Stimulated activated CD4-positive, alpha-beta T cell treated with anti-CD3 and anti-CD28 coated beads, Interleukin-2, amount 100 ng/mL, for 24 hours (primary cell): Measurements from ENCODE around the gene KIAA1958.

Experiments used
- DNase-seq, 2 donors: peaks; one replicate each; pipeline ENCODE4 v3.0.0-alpha.2; 2020

KIAA1958 gene

GRCh38 chr9:112531666-112532282 is 45.1 kb downstream of the KIAA1958 start:
- no peak for DNase-seq

DNA sequence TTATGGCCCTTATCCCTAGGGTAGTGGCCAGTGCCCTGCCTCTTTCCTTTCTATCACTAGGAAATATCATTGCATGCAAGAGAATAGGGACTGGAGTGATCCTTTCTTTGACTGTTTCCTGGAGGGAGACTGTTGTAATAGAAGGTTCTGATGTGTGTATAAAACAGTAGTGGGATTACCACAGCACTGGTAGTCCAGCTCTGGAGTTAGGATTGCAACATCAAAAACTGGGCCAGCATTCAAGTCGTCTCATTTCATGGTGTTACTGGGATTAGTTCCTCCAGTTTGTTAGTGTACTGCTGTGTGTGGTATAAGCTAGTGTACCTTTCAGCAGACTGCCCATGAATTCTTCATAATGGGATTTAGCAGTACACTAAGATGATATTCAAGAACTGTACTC is 45.8 kb downstream of the KIAA1958 start:
- DNase-seq, result no peak

GRCh38 chr9:112533660-112534059 is 47.0 kb downstream of the KIAA1958 start:
- no peak for DNase-seq

DNA sequence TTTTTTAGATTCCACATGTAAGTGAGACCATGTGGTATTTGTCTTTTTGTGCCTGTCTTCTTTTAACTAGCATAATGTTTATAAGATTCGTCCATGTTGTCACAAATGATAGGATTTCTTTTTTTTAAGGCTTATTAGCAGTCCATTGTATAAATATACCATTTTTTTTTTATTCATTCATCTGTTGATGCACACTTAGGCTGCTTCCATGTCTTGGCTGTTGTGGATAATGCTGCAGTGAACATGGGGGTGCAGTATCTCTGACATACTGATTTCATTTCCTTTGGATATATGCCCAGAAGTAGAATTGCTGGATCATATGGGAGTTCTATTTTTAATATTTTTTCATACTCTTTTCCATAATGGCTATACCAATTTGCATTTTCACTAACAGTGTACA is 48.7 kb downstream of the KIAA1958 start:
- no peak for DNase-seq

- DNase-seq, result no peak
Observed at GRCh38 chr9:112535811-112536210, 49.2 kb downstream of the KIAA1958 start.

DNA sequence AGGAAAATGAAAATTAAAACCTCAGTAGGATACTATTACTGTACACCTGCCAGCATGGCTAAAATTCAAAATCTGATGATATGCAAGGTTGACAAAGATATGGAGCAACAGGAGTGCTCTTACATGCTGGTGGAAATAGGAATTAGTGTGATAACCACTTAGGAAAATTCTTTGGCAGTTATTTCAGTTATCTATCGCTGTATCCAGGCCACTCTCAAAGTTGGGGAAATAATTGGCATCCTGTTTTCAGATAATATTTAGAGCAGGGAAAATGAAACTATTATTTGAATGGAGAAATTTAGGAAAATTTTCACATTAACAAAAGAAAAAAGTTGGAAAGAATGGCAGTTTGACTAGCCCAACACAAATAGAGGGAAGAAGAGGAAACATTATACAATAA is 50.9 kb downstream of the KIAA1958 start:
- no peak for DNase-seq

GRCh38 chr9:112540800-112541199 is 54.2 kb downstream of the KIAA1958 start:
- DNase-seq, result no peak

- DNase-seq, result no peak
Observed at GRCh38 chr9:112541685-112542084, 55.1 kb downstream of the KIAA1958 start.

DNA sequence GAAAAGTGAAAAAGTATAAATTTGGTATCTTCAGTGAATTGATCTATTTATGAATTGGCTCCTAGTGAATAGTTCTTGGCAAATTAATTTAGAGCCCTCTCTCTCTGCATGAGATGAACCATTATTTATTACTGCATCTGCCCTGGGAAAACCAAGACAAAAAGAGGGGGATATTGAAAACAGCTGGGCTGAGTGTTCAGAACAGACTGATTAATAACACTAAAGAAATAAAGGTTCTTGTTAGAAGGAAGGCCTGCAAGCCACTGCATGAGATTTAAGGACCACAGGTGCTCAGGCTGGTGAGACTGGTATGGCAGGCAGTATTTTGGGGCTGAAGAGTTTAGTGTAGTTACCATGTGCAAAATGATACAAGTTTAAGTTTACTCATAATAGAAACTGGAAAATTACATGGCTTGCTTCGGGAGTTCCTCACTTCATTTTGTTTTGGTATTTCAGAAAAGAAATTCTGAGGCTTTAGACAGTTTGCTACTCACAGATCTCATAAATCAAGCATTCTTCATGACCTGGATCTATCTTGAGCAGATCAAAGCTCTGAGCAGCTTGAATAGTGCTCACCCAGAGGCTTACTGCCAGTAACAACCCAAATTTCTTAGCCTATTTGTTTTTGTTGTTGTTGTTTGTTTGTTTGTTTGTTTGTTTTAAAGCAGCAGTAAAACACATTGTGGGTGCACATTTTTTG is 56.1 kb downstream of the KIAA1958 start:
- DNase-seq, result no peak

DNA sequence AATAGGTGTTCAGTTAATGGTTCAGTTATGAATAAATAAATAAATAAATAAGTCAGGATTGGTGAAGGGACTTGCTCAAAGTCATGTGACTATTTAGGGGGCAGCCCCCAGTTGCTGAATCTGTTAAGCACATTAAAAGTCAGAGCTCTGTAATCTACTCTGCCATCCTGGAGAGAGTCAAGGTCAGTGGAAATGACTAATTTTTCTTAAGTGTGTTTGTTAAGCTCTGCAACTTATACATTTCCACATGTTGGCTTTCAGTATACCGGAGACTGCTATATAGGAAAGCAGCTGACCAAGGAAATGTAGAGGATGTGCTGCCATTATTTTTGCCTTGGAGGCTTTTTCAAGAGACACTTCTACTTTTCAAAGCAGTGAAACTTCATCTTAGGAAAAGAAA is 57.9 kb downstream of the KIAA1958 start:
- DNase-seq, result no peak

DNA sequence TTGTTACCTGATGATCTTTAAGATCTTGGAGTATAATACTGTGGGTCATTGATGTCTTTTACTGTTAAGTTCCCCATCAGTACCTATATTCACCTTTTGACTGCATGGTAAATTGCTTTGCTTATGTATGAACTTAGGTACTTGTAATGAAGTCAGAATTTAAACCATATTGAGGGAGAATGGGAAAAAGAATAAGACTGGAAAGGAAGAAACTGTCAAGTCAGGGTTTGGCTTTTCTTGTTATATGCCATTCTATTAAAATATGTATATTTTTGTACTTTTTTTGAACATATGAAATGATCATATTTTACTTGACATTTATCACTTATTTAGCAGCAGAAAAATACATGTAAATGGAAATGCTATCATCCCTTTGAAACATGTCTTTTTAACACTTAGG is 58.6 kb downstream of the KIAA1958 start:
- DNase-seq, result no peak

DNA sequence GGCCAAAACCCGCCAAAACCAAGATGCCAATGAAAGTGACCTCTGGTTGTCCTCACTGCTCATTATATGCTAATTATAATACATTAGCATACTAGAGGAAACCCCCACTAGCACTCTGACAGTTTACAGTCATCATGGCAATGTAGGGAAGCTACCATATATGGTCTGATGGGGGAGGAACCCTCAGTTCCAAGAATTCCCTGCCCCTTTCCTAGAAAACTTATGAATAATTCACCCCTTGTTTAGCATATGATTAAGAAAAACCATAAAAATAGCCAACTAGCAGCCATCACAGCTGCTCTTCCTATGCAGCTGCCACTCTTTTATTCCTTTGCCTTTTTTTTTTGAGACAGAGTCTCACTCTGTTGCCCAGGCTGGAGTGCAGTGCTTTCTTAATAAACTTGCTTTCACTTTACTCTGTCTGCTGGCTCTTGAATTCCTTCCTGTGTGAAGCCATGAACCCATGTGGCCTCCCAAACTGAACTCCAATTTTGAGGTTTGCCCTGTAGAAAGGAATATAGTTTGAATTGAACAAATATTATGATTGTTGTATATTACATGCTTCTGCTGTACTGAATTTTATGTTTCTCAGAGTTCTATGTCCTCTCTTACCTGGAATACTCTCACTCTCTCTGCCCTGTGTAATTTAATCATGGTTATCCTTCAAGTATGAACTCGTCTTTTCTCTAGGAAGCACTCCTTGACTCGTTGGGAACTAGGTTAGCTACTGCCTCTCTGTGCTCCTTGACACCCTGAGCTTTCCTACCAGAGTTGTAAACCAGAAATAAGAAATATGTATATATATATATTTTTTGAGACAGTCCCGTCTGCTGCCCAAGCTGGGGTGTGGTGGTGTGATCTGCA is 59.8 kb downstream of the KIAA1958 start:
- DNase-seq, result no peak

GRCh38 chr9:112548051-112548440 is 61.4 kb downstream of the KIAA1958 start:
- no peak for DNase-seq

DNA sequence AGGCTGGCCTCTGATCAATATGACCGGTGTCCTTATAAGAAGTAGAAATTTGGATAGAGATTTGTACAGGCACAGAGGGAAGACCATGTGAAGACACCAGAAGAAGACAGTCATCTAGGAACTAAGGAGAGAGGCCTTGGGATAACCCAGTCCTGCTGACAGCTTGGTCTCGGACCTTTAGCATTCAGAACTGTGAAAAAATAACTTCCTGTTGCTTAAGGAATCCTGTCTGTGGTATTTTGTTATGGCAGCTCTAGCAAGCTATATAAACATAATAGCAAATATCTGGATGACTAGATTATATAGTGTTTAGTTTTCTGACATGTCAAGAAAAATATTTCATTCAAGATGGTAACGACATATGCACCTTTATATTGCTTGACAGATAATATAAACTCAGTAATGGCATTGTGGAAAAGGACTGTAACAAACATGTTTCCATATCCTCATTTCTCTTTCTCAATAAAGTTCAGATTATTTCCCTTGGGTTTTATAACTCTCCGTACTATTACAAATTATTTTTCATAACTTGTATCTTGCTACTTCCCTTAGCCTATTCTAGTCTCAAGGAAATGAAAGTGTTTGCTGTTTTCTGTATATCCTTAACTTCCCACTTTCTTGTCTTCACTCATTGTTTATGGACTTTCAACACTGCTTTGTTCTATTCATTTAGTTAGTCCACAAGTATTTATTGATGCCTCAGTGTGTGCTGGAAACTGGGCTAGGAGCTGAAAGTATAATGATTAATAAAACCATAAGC is 62.4 kb downstream of the KIAA1958 start:
- no peak for DNase-seq

DNA sequence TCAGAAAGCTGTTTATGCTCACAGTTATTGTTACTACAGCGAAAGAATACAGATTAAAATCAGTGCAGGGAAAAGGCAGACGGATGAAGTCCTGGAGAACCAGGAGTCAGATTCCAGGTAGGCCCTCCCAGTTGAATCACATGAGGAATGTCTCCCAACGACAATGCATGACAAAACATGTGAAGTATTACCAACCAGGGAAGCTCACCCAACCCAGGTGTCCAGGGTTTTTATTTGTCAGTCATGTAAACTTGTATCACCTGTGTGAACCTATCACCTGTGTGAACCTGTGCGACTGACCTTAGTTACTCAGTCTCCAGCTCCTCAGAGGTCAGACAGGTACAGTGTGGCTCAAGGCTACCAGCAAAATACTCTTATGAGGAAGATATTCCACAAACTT is 63.9 kb downstream of the KIAA1958 start:
- DNase-seq, result no peak

DNA sequence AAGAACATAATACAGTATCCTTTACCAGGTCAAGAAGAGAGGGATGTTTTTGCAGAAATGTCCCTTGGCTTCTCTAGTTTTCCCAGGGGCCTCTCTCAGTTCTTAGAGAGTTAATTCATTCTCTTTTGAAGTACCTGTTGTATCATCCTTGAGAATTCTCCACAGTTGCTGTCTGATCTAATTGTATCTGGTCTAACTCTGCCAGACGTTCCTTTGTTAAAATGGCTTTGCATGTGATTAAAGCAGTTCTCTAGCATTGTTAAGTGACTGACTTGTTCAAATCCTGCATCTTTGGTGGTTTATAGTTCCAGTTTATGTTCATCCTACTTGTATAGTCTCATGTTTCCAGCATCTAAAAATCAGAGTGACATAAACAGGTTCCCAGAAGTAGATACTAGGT is 65.0 kb downstream of the KIAA1958 start:
- DNase-seq, result no peak

DNA sequence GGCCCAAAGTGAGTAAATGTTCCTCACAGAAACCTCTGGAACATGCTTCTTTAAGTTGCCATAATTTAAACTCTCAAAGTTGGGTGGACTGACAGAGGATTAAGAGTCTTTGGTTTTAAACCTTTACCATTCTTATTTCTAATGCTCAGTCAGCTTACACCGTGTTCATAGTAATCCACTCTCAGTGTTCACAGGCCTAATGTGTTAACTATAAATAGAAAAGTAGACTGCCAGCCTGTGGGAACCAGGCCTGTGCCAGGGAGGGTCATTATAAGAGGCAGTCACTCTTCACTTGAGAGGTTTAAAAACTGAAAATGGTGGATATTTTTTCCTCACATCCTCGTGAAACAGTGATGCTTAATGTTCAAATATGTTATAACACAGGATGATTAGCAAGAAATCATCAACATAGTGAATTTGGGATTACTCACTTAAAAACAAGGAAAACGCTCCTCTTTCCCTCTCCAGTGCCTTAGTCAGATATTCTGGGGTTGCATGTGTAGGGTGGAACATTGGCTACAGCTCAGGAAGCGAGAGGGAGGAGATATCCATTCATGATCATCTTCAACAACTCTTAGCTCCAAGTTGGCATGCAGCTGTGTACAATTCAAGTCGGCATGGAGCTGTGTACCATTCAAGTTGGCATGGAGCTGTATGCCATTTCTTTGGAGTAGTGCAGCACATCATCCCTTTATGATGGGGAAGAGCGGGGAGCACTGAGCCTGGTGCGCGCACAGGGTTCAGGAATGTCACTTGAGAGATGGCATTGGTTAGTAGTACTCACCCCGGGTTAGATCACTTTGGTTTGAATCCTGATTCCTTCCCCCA is 65.8 kb downstream of the KIAA1958 start:
- DNase-seq, result no peak

GRCh38 chr9:112553256-112553826 is 66.7 kb downstream of the KIAA1958 start:
- no peak for DNase-seq

DNA sequence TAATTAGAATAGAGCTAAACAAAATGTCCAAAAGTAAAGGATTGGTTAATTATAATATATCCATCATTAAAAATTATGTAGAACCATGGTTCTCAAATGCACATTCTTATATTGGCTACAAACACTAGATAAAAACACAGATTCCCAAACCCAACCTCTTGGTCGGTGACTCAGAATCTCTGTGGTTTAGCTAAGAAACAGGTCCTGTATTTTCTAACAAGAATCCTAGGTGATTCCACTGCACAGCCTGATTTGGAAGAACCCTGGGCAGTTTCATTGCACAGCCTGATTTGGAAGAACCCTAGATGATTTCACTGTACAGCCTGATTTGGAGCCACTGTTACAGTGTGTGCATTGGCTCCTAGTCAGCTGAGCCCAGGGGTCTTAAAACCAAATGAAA is 67.9 kb downstream of the KIAA1958 start:
- DNase-seq, result no peak

GRCh38 chr9:112555101-112555643 is 68.5 kb downstream of the KIAA1958 start:
- DNase-seq, result no peak

DNA sequence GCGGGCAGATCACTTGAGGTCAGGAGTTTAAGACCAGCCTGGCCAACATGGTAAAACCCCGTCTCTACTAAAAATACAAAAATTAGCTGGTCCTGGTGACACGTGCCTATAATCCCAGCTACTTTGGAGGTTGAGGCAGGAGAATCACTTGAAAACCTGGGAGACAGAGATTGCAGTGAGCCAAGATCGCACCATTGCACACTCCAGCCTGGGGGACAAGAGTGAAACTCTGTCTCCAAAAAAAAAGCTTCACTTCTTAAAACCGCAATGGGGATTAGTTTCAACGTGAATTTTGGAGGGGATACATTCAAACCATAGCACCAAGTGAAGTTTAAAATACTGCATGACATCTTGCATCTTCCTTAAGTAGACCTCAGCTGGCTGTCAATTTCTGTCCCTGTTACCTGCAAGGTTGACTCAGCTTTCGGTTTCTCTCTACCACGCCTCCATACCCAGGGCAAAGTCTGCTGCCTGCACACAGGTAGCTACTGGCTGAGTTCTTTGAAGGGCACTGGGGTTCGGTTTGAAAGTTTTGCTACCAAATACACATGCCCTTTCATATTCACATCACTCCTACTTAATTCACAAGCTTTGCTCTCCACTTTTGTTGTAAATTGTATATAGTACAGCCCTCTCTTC is 69.3 kb downstream of the KIAA1958 start:
- DNase-seq, result peak in 1 of 2 donors; percentile 4
